RWPE2 (cell line): Measurements from ENCODE around the gene CTSH.
A peak's percentile ranks its signal among the peaks of the same experiment; 100 is the strongest.
"Not testable (repeated sequence)": the region's sequence is repeated elsewhere in the genome, so short reads cannot be mapped to it uniquely, and the experiment has no call there.

Experiments used
- ATAC-seq: fragments of 200-7000 bp; cut with Tn5 transposase; 3 replicates; pipeline ENCODE4 v1.9.1; 2021; ENCODE audit warnings: low read depth
- DNase-seq: peaks from one replicate; pipeline ENCODE4 v3.0.0-alpha.2; 2020; ENCODE audit warnings: low spot score
- H3K27ac ChIP-seq: fragments of 450-650 bp; 2 replicates; pipeline ENCODE4 v1.5.1; 2017; ENCODE audit warnings: mild to moderate bottlenecking; ENCODE audit not compliant: poor library complexity, severe bottlenecking
- H3K27me3 ChIP-seq: fragments of 250-450 bp; sonication (Bioruptor Pico); 2 replicates; pipeline ENCODE4 v1.5.1; 2021; ENCODE audit warnings: mild to moderate bottlenecking, moderate library complexity; ENCODE audit not compliant: insufficient read depth, poor library complexity, severe bottlenecking
- H3K36me3 ChIP-seq: fragments of 250-450 bp; sonication (Bioruptor Pico); 2 replicates; pipeline ENCODE4 v1.5.1; 2020; ENCODE audit warnings: low read depth, mild to moderate bottlenecking, moderate library complexity
- H3K4me1 ChIP-seq: fragments of 250-450 bp; sonication (Bioruptor Pico); 2 replicates; pipeline ENCODE4 v1.5.1; 2021; ENCODE audit warnings: mild to moderate bottlenecking, moderate library complexity; ENCODE audit not compliant: insufficient read depth, poor library complexity, severe bottlenecking
- H3K4me3 ChIP-seq: fragments of 250-450 bp; sonication (Bioruptor Pico); 2 replicates; pipeline ENCODE4 v1.5.1; 2021; ENCODE audit warnings: mild to moderate bottlenecking, moderate library complexity; ENCODE audit not compliant: severe bottlenecking
- H3K9me3 ChIP-seq: fragments of 250-450 bp; sonication (Bioruptor Pico); 2 replicates; pipeline ENCODE4 v1.5.1; 2021; ENCODE audit warnings: mild to moderate bottlenecking, moderate library complexity; ENCODE audit not compliant: severe bottlenecking
- TF ChIP-seq, protein P1 (sequence below): fragments of 450-650 bp; IDR thresholded peaks from one replicate; pipeline ENCODE4 v1.5.1; 2017; ENCODE audit warnings: mild to moderate bottlenecking, moderate library complexity; ENCODE audit not compliant: poor library complexity, severe bottlenecking

The CTSH gene

DNA sequence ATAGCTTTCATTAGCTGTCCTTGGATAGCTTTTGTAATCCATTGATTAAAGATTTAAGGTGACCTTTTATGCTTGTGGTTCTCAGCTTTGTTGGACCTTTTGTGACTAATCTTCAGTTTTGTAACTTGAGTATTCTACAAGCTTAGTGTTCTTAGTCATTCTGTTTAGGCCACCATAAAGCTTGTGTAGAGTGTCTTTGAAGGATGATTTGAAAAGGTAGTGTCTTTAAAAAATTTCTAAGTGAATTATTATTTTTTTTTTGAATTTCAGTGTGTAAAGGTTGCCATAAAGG is 64.7 kb downstream of the CTSH start:
- DNase-seq (no peak), ATAC-seq (peak; percentile 54)
- no peaks in the 10 kb centered on the region for H3K9me3 ChIP-seq
- peaks cover 83% of the 10 kb centered on the region for H3K36me3 ChIP-seq
- no peak overlapping the region for H3K4me3 ChIP-seq
- TF ChIP-seq, protein P1, sequence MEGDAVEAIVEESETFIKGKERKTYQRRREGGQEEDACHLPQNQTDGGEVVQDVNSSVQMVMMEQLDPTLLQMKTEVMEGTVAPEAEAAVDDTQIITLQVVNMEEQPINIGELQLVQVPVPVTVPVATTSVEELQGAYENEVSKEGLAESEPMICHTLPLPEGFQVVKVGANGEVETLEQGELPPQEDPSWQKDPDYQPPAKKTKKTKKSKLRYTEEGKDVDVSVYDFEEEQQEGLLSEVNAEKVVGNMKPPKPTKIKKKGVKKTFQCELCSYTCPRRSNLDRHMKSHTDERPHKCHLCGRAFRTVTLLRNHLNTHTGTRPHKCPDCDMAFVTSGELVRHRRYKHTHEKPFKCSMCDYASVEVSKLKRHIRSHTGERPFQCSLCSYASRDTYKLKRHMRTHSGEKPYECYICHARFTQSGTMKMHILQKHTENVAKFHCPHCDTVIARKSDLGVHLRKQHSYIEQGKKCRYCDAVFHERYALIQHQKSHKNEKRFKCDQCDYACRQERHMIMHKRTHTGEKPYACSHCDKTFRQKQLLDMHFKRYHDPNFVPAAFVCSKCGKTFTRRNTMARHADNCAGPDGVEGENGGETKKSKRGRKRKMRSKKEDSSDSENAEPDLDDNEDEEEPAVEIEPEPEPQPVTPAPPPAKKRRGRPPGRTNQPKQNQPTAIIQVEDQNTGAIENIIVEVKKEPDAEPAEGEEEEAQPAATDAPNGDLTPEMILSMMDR = no peak
- H3K27me3 ChIP-seq = no peaks in the 10 kb centered on the region
- H3K4me1 ChIP-seq = peaks cover 48% of the 10 kb centered on the region
- peak overlapping the region; percentile 13 for H3K27ac ChIP-seq

GRCh38 chr15:78879517-78880241 is 65.2 kb downstream of the CTSH start:
- Histone ChIP-seq H3K27ac (peak overlapping the region; percentile 13), H3K36me3 (peaks cover 83% of the 10 kb centered on the region)

DNA sequence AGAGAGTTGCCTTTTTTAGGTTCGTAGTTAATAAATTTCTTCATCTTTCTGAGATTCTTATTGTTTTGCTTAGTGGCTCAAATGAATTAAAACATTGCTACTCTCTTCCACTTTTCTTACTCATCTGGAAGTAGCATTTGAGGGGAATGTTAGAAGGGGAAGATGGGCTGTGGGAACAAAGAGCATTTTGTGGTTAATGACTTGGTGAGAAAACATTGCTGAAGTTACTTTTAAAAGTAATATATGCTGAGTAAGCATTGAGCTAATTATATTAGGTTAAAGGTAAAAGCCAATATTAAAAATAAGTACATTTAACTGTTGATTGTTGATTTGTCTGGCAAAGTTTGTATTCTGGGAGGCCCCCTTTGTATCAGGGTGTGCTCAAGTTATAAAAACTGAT is 66.5 kb downstream of the CTSH start:
- Histone ChIP-seq H3K4me3 (no peak overlapping the region), H3K4me1 (peaks cover 54% of the 10 kb centered on the region), H3K27me3 (no peaks in the 10 kb centered on the region), H3K27ac (peak overlapping the region; percentile 13), H3K9me3 (no peaks in the 10 kb centered on the region), H3K36me3 (peaks cover 76% of the 10 kb centered on the region)
- no peak for DNase-seq
- ATAC-seq = no peak
- TF ChIP-seq, protein P1 = no peak

More at GRCh38 chr15:78879517-78880241, 65.2 kb downstream of the CTSH start:
- Histone ChIP-seq H3K27me3 (no peaks in the 10 kb centered on the region), H3K4me3 (no peak overlapping the region), H3K4me1 (peaks cover 53% of the 10 kb centered on the region), H3K9me3 (no peaks in the 10 kb centered on the region)
- TF ChIP-seq, protein P1 = no peak
- ATAC-seq = no peak
- no peak for DNase-seq

DNA sequence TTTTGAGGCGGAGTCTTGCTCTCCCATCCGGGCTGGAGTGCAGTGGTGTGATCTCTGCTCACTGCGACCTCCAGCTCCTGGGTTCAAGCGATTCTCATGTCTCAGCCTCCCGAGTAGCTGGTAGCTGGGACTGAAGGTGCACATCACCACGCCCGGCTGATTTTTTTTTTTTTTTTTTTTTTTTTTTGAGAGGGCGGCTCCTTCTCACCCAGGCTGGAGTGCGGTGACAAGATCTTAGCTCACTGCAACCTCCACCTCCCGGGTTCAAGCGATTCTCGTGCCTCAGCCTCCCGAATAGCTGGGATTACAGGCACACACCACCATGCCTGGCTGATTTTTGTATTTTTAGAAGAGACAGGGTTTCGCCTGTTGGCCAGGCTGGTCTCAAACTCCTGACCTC is 67.9 kb downstream of the CTSH start:
- not testable (repeated sequence) for H3K4me3 ChIP-seq, ATAC-seq, DNase-seq, H3K27me3 ChIP-seq, H3K27ac ChIP-seq, H3K9me3 ChIP-seq
- Histone ChIP-seq H3K36me3 (peaks cover 62% of the 10 kb centered on the region), H3K4me1 (peaks cover 54% of the 10 kb centered on the region)

DNA sequence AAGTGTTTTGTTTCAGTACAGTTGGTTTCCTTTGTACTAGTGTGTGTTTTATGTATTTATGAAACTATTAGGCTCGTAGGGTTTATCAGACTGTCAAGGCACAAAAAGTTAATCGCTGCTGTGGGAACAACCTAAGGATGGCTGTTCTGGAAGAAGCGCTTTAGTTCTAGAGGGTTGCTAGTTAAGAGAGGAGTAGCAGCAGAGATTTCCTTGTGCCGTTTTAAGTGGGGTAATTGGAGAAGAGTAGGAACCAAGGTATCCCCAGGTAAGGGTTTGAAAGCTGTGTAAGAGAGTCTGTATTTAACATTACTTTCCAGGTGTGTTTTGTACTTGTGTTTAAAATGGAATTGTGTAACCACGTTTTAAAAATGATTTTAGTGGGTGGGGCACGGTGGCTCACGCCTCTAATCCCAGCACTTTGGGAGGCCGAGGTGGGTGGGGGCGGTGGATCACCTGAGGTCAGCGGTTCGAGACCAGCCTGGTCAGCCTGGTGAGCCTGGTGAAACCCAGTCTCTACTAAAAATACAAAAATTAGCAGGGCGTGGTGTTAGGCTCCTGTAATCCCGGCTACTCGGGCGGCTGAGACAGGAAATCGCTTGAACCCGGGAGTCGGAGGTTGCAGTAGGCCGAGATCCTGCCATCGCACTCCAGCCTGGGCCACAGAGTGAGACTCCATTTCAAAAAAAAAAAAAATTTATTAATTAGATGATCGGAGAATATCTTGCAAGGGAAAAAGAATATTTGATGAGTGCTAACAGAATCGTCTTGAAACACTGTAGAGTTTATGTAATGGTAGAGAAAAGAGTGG is 69.5 kb downstream of the CTSH start:
- no peak for DNase-seq
- Histone ChIP-seq H3K4me1 (peaks cover 51% of the 10 kb centered on the region), H3K9me3 (no peaks in the 10 kb centered on the region), H3K4me3 (peak overlapping the region; percentile 90), H3K36me3 (peaks cover 46% of the 10 kb centered on the region), H3K27ac (peak overlapping the region; percentile 94), H3K27me3 (no peaks in the 10 kb centered on the region)
- no peak for ATAC-seq
- TF ChIP-seq, protein P1 = no peak
